CD4-positive, alpha-beta T cell (primary cell): ENCODE data around the gene SRGAP1. TPM values are rescaled to one million over a fixed set of nuclear protein-coding genes. Genes with fewer than 3 reads are reported as not detected.

Experiments
- ATAC-seq: fragments of 200-7000 bp; cut with Tn5 transposase; one replicate; pipeline ENCODE4 v1.10.0; 2022; ENCODE audit warnings: mild to moderate bottlenecking; ENCODE audit not compliant: poor library complexity
- CTCF ChIA-PET: fragments of 350-600 bp; sonication (Branson Sonifier 250); formaldehyde crosslinking; loops from one replicate; lab custom pipeline; 2021; ENCODE audit warnings: antibody characterized with exemption, inconsistent platforms; lab: Charles Lee
- POLR2A ChIA-PET: fragments of 350-600 bp; sonication (Branson Sonifier 250); formaldehyde crosslinking; loops from one replicate; lab custom pipeline; 2021; ENCODE audit warnings: antibody characterized with exemption, inconsistent platforms; lab: Charles Lee
- DNase-seq, 14 experiments: peaks; one replicate each; pipeline ENCODE4 v3.0.0-alpha.2; 2013 to 2020; ENCODE audit warnings: mixed read lengths in 2 of 14
- H3K27ac ChIP-seq, 2 donors: one replicate each; pipeline versions ENCODE4 v1.5.1 to v1.7.0; 2013; ENCODE audit warnings: low read length in 2 of 2, low read depth in 1 of 2, mild to moderate bottlenecking in 1 of 2
- H3K27me3 ChIP-seq, 2 experiments: 1 replicate in 1 of 2; 2 replicates in 1 of 2; pipeline versions ENCODE4 v1.6.1 to v1.7.0; 2013; ENCODE audit warnings: low read length in 2 of 2, control low read depth in 1 of 2, mild to moderate bottlenecking in 1 of 2, moderate library complexity in 1 of 2; ENCODE audit not compliant: insufficient read depth in 2 of 2, control insufficient read depth in 1 of 2
- H3K36me3 ChIP-seq: one replicate; pipeline ENCODE4 v1.6.1; 2013; ENCODE audit warnings: low read length, control low read depth; ENCODE audit not compliant: insufficient read depth
- H3K4me1 ChIP-seq: one replicate; pipeline ENCODE4 v1.6.1; 2013; ENCODE audit warnings: low read length, control low read depth; ENCODE audit not compliant: insufficient read depth
- H3K4me3 ChIP-seq: one replicate; pipeline ENCODE4 v1.5.1; 2013; ENCODE audit warnings: mild to moderate bottlenecking, low read length, moderate library complexity
- H3K9me3 ChIP-seq, 2 experiments: 1 replicate in 1 of 2; 2 replicates in 1 of 2; pipeline versions ENCODE4 v1.6.1 to v1.7.0; 2013; ENCODE audit warnings: low read length in 2 of 2, mild to moderate bottlenecking in 2 of 2, control low read depth in 1 of 2, moderate library complexity in 1 of 2; ENCODE audit not compliant: control insufficient read depth in 1 of 2, insufficient read depth in 1 of 2
- H3K27ac Mint-ChIP-seq: one replicate; pipeline ENCODE4 v1.8.0; 2020; ENCODE audit warnings: mixed read lengths
- H3K27me3 Mint-ChIP-seq: one replicate; pipeline ENCODE4 v1.8.0; 2021; ENCODE audit warnings: mixed read lengths
- H3K36me3 Mint-ChIP-seq: one replicate; pipeline ENCODE4 v1.8.0; 2021; ENCODE audit warnings: low read depth, mixed read lengths
- H3K4me1 Mint-ChIP-seq: one replicate; pipeline ENCODE4 v1.8.0; 2021; ENCODE audit warnings: low read depth, mixed read lengths
- H3K4me3 Mint-ChIP-seq: one replicate; pipeline ENCODE4 v1.8.0; 2020; ENCODE audit warnings: mild to moderate bottlenecking, mixed read lengths
- H3K9me3 Mint-ChIP-seq: one replicate; pipeline ENCODE4 v1.8.0; 2020; ENCODE audit warnings: mixed read lengths
- CTCF ChIP-seq: fragments of 200-600 bp; IDR thresholded peaks from one replicate; pipeline ENCODE4 v1.8.0; 2022; ENCODE audit warnings: antibody characterized with exemption, mild to moderate bottlenecking
- intact Hi-C, 2 experiments: fragments of 100-400 bp; cut with DNase I in 1 of 2; cut with micrococcal nuclease in 1 of 2; formaldehyde crosslinking; loops; one replicate each; pipeline versions ENCODE4 v1.15.1 to v1.9.0; 2023 to 2025; cut with DNase I, micrococcal nuclease
- total RNA-seq, 174 experiments: library from RNA in 2 of 174; stranded (reverse) in 2 of 174; gene quantifications; one replicate each; pipeline ENCODE4 v1.2.3 and lab custom pipeline; 2021 to 2026

The SRGAP1 gene
- total RNA-seq, 2 experiments from 2014 or later: 0.03 TPM; not detected in 1

GRCh38 chr12:63862969-63863230 is 18.4 kb downstream of the SRGAP1 start:
- no peaks in the 10 kb centered on the region for H3K9me3 ChIP-seq
- POLR2A ChIA-PET: no interaction called here
- no peak overlapping the region for H3K27ac ChIP-seq
- H3K27me3 ChIP-seq: no peaks in the 10 kb centered on the region
- no peak for TF ChIP-seq CTCF
- Mint-ChIP-seq H3K27ac (no peak overlapping the region), H3K4me3 (no peak overlapping the region), H3K9me3 (no peaks in the 10 kb centered on the region), H3K4me1 (no peaks in the 10 kb centered on the region), H3K36me3 (no peaks in the 10 kb centered on the region), H3K27me3 (no peaks in the 10 kb centered on the region)
- no peak for DNase-seq
- H3K36me3 ChIP-seq: no peaks in the 10 kb centered on the region
- CTCF ChIA-PET: no interaction called here
- ATAC-seq: no peak
- intact Hi-C loops: no loop called here
- no peak overlapping the region for H3K4me3 ChIP-seq
- no peaks in the 10 kb centered on the region for H3K4me1 ChIP-seq

GRCh38 chr12:63863658-63864453 is 19.4 kb downstream of the SRGAP1 start:
- Histone ChIP-seq H3K27me3 (peaks cover 0 to 4% of the 10 kb centered on the region in 2 experiments), H3K4me3 (no peak overlapping the region), H3K27ac (no peak overlapping the region), H3K9me3 (no peaks in the 10 kb centered on the region), H3K36me3 (no peaks in the 10 kb centered on the region), H3K4me1 (no peaks in the 10 kb centered on the region)
- intact Hi-C loops: no loop called here
- ChIA-PET POLR2A (no interaction called here), CTCF (no interaction called here)
- no peaks in the 10 kb centered on the region for H3K4me1 Mint-ChIP-seq
- ATAC-seq (no peak), DNase-seq (no peak)
- peaks cover 2% of the 10 kb centered on the region for H3K27me3 Mint-ChIP-seq
- no peak for TF ChIP-seq CTCF
- H3K27ac Mint-ChIP-seq: no peak overlapping the region
- H3K36me3 Mint-ChIP-seq: no peaks in the 10 kb centered on the region
- no peak overlapping the region for H3K4me3 Mint-ChIP-seq
- H3K9me3 Mint-ChIP-seq: no peaks in the 10 kb centered on the region

- ChIA-PET CTCF (no interaction called here), POLR2A (no interaction called here)
- Histone ChIP-seq H3K4me3 (no peak overlapping the region), H3K36me3 (no peaks in the 10 kb centered on the region), H3K9me3 (no peaks in the 10 kb centered on the region), H3K4me1 (no peaks in the 10 kb centered on the region), H3K27me3 (peaks cover 0 to 4% of the 10 kb centered on the region in 2 experiments), H3K27ac (no peak overlapping the region)
- no peaks in the 10 kb centered on the region for H3K9me3 Mint-ChIP-seq
- DNase-seq: no peak
- H3K27ac Mint-ChIP-seq: no peak overlapping the region
- H3K4me1 Mint-ChIP-seq: no peaks in the 10 kb centered on the region
- no peak for ATAC-seq
- intact Hi-C loops: no loop called here
- H3K36me3 Mint-ChIP-seq: no peaks in the 10 kb centered on the region
- H3K4me3 Mint-ChIP-seq: no peak overlapping the region
- TF ChIP-seq CTCF: no peak
- H3K27me3 Mint-ChIP-seq: peaks cover 8% of the 10 kb centered on the region
Observed at GRCh38 chr12:63864454-63864706, 19.9 kb downstream of the SRGAP1 start.
